ENCODE results near the gene KBTBD12. TPM values are rescaled to one million over a fixed set of nuclear protein-coding genes. Genes with fewer than 3 reads are reported as not detected.
A peak's percentile ranks its signal among the peaks of the same experiment; 100 is the strongest.
"Not testable (repeated sequence)": the region's sequence is repeated elsewhere in the genome, so short reads cannot be mapped to it uniquely, and the experiment has no call there.

Gene KBTBD12
- total and polyA plus RNA-seq, 2 donors (not counting 1 experiment from before 2014, with no cell fraction given): not detected

- DNase-seq (ENCODE audit: low read depth in 2 of 2): peak in 1 of 2 donors; percentile 14
- TF ChIP-seq CTCF (conservative IDR thresholded peaks at IDR 0.05 in 1 of 2, IDR thresholded peaks at IDR 0.05 in 1 of 2; ENCODE audit: low read depth in 1 of 2, low read length in 2 of 2): no peak
- no peak for TF ChIP-seq EZH2 (IDR thresholded peaks at IDR 0.05; ENCODE audit: low read length, missing control alignments)
- Histone ChIP-seq H3K9ac (ENCODE audit: insufficient read depth, low read length) (no peak overlapping the region), H3K4me2 (ENCODE audit: extremely low read depth, insufficient read depth, low read length) (no peak overlapping the region), H3K27me3 (ENCODE audit: control insufficient read depth, insufficient read depth, low read length) (no peaks in the 10 kb centered on the region), H3K4me3 (replicated peaks in 1 of 4; ENCODE audit: control extremely low read depth in 1 of 4, insufficient read depth in 1 of 4, low read depth in 3 of 4, low read length in 4 of 4) (no peak overlapping the region), H3K79me2 (ENCODE audit: control insufficient read depth, insufficient read depth, low read length) (no peaks in the 10 kb centered on the region), H3K9me3 (ENCODE audit: control insufficient read depth, insufficient read depth, low read depth, low read length) (no peaks in the 10 kb centered on the region), H3K27ac (ENCODE audit: insufficient read depth, low read length) (no peak overlapping the region), H4K20me1 (ENCODE audit: control insufficient read depth, extremely low read depth, insufficient read depth, low read length) (no peaks in the 10 kb centered on the region), H3K36me3 (ENCODE audit: control insufficient read depth, insufficient read depth, low read length) (no peaks in the 10 kb centered on the region), H2AFZ (ENCODE audit: low read length) (no peak overlapping the region), H3K4me1 (ENCODE audit: control insufficient read depth, extremely low read depth, insufficient read depth, low read length) (no peaks in the 10 kb centered on the region)
These were observed 26.4 kb upstream of the KBTBD12 start for GRCh38 chr3:127888564-127889107.

GRCh38 chr3:127889461-127889863 lies 25.6 kb upstream of the KBTBD12 start:
- H3K4me3 ChIP-seq (replicated peaks in 1 of 4; ENCODE audit: control extremely low read depth in 1 of 4, insufficient read depth in 1 of 4, low read depth in 3 of 4, low read length in 4 of 4): no peak overlapping the region
- DNase-seq (ENCODE audit: low read depth in 2 of 2): peak; percentile 80 to 84
- no peaks in the 10 kb centered on the region for H3K36me3 ChIP-seq (ENCODE audit: control insufficient read depth, insufficient read depth, low read length)
- H4K20me1 ChIP-seq (ENCODE audit: control insufficient read depth, extremely low read depth, insufficient read depth, low read length): no peaks in the 10 kb centered on the region
- no peak for TF ChIP-seq CTCF (conservative IDR thresholded peaks at IDR 0.05 in 1 of 2, IDR thresholded peaks at IDR 0.05 in 1 of 2; ENCODE audit: low read depth in 1 of 2, low read length in 2 of 2)
- no peak for TF ChIP-seq EZH2 (IDR thresholded peaks at IDR 0.05; ENCODE audit: low read length, missing control alignments)
- H2AFZ ChIP-seq (ENCODE audit: low read length): no peak overlapping the region
- no peak overlapping the region for H3K4me2 ChIP-seq (ENCODE audit: extremely low read depth, insufficient read depth, low read length)
- H3K79me2 ChIP-seq (ENCODE audit: control insufficient read depth, insufficient read depth, low read length): no peaks in the 10 kb centered on the region
- H3K9ac ChIP-seq (ENCODE audit: insufficient read depth, low read length): no peak overlapping the region
- H3K27me3 ChIP-seq (ENCODE audit: control insufficient read depth, insufficient read depth, low read length): no peaks in the 10 kb centered on the region
- no peaks in the 10 kb centered on the region for H3K9me3 ChIP-seq (ENCODE audit: control insufficient read depth, insufficient read depth, low read depth, low read length)
- H3K27ac ChIP-seq (ENCODE audit: insufficient read depth, low read length): no peak overlapping the region
- H3K4me1 ChIP-seq (ENCODE audit: control insufficient read depth, extremely low read depth, insufficient read depth, low read length): no peaks in the 10 kb centered on the region

GRCh38 chr3:127889976-127890650 lies 24.9 kb upstream of the KBTBD12 start:
- H3K9me3 ChIP-seq (ENCODE audit: control insufficient read depth, insufficient read depth, low read depth, low read length): no peaks in the 10 kb centered on the region
- H4K20me1 ChIP-seq (ENCODE audit: control insufficient read depth, extremely low read depth, insufficient read depth, low read length): no peaks in the 10 kb centered on the region
- no peak overlapping the region for H3K9ac ChIP-seq (ENCODE audit: insufficient read depth, low read length)
- H3K27ac ChIP-seq (ENCODE audit: insufficient read depth, low read length): no peak overlapping the region
- H3K36me3 ChIP-seq (ENCODE audit: control insufficient read depth, insufficient read depth, low read length): no peaks in the 10 kb centered on the region
- no peaks in the 10 kb centered on the region for H3K4me1 ChIP-seq (ENCODE audit: control insufficient read depth, extremely low read depth, insufficient read depth, low read length)
- H3K79me2 ChIP-seq (ENCODE audit: control insufficient read depth, insufficient read depth, low read length): no peaks in the 10 kb centered on the region
- H3K4me2 ChIP-seq (ENCODE audit: extremely low read depth, insufficient read depth, low read length): no peak overlapping the region
- peak in 1 of 2 donors; percentile 42 for DNase-seq (ENCODE audit: low read depth in 2 of 2)
- no peak overlapping the region for H3K4me3 ChIP-seq (replicated peaks in 1 of 4; ENCODE audit: control extremely low read depth in 1 of 4, insufficient read depth in 1 of 4, low read depth in 3 of 4, low read length in 4 of 4)
- H2AFZ ChIP-seq (ENCODE audit: low read length): no peak overlapping the region
- TF ChIP-seq CTCF (conservative IDR thresholded peaks at IDR 0.05 in 1 of 2, IDR thresholded peaks at IDR 0.05 in 1 of 2; ENCODE audit: low read depth in 1 of 2, low read length in 2 of 2) (no peak), EZH2 (IDR thresholded peaks at IDR 0.05; ENCODE audit: low read length, missing control alignments) (no peak)
- H3K27me3 ChIP-seq (ENCODE audit: control insufficient read depth, insufficient read depth, low read length): no peaks in the 10 kb centered on the region

- H3K9ac ChIP-seq (ENCODE audit: insufficient read depth, low read length); H3K9me3 ChIP-seq (ENCODE audit: control insufficient read depth, insufficient read depth, low read depth, low read length); H3K4me1 ChIP-seq (ENCODE audit: control insufficient read depth, extremely low read depth, insufficient read depth, low read length); H2AFZ ChIP-seq (ENCODE audit: low read length); H3K27me3 ChIP-seq (ENCODE audit: control insufficient read depth, insufficient read depth, low read length); H3K4me3 ChIP-seq (replicated peaks in 1 of 4; ENCODE audit: control extremely low read depth in 1 of 4, insufficient read depth in 1 of 4, low read depth in 3 of 4, low read length in 4 of 4); H3K4me2 ChIP-seq (ENCODE audit: extremely low read depth, insufficient read depth, low read length); H3K36me3 ChIP-seq (ENCODE audit: control insufficient read depth, insufficient read depth, low read length); H3K79me2 ChIP-seq (ENCODE audit: control insufficient read depth, insufficient read depth, low read length); H4K20me1 ChIP-seq (ENCODE audit: control insufficient read depth, extremely low read depth, insufficient read depth, low read length); H3K27ac ChIP-seq (ENCODE audit: insufficient read depth, low read length): not testable (repeated sequence)
- DNase-seq (ENCODE audit: low read depth in 2 of 2): peak; percentile 49 to 58
These were observed 24.3 kb upstream of the KBTBD12 start for GRCh38 chr3:127890651-127891290.

Data from fibroblast of lung (primary cell).